Left lung (tissue), 10 donors: ENCODE data around the gene AFG3L2. TPM values are rescaled to one million over a fixed set of nuclear protein-coding genes. Genes with fewer than 3 reads are reported as not detected.
A peak's percentile ranks its signal among the peaks of the same experiment; 100 is the strongest.

Experiments used
- ATAC-seq: fragments of 200-7000 bp; cut with Tn5 transposase; one replicate; pipeline ENCODE4 v1.9.1; 2020; ENCODE audit warnings: moderate library complexity
- DNase-seq, 4 donors: peaks; one replicate each; pipeline ENCODE4 v3.0.0-alpha.2; 2013 to 2020
- H3K27ac ChIP-seq, 2 donors: fragments of 200-600 bp; sonication (generic) in 1 of 2; one replicate each; pipeline versions ENCODE4 v1.5.0 to v1.8.0; 2020 to 2021
- H3K27me3 ChIP-seq, 2 donors: fragments of 200-600 bp; sonication (generic) in 1 of 2; one replicate each; pipeline versions ENCODE4 v1.5.0 to v1.8.0; 2020 to 2021
- H3K36me3 ChIP-seq, 2 donors: fragments of 200-600 bp; sonication (generic) in 1 of 2; one replicate each; pipeline versions ENCODE4 v1.5.0 to v1.8.0; 2020 to 2021
- H3K4me1 ChIP-seq, 2 donors: fragments of 200-600 bp; one replicate each; pipeline ENCODE4 v1.8.0; 2021
- H3K4me3 ChIP-seq, 2 donors: fragments of 200-600 bp; sonication (generic) in 1 of 2; one replicate each; pipeline versions ENCODE4 v1.5.0 to v1.8.0; 2020 to 2021; ENCODE audit warnings: mild to moderate bottlenecking in 1 of 2
- H3K9me3 ChIP-seq, 2 donors: fragments of 200-600 bp; sonication (generic) in 1 of 2; one replicate each; pipeline versions ENCODE4 v1.5.0 to v1.8.0; 2020 to 2021
- CTCF ChIP-seq, 2 donors: fragments of 200-600 bp; sonication (generic) in 1 of 2; IDR thresholded peaks; one replicate each; pipeline versions ENCODE4 v1.5.0 to v1.8.0; 2021; ENCODE audit warnings: antibody characterized with exemption in 2 of 2
- intact Hi-C, 2 donors: fragments of 100-400 bp; cut with DNase I; formaldehyde crosslinking; loops; one replicate each; pipeline versions ENCODE4 v1.11.2 to v1.14.2; 2022
- polyA plus RNA-seq, 6 donors: library from polyadenylated mRNA; unstranded; fragments of 120-200 nt; gene quantifications; one replicate each; pipeline ENCODE4 v1.2.1, GENCODE V29; 2013; ENCODE audit not compliant: insufficient read length in 6 of 6
- total RNA-seq, 2 donors: library from RNA; stranded (reverse); fragmentation: NEBNext Ultra II Directional; extraction: Animal tissue kit (Norgen Biotek cat#: 25700); gene quantifications; one replicate each; pipeline ENCODE4 v1.2.1, GENCODE V29; 2021
- donor health status: DM: no; HTN: yes; CAD: no.
- donor health status: DM: no; HTN: no; CAD: no.

The AFG3L2 gene
- total and polyA plus RNA-seq, 8 donors: 30.3 to 48.4 (median 43.9) TPM

GRCh38 chr18:12318334-12318697 lies 58.7 kb downstream of the AFG3L2 start:
- Histone ChIP-seq H3K4me3 (no peak overlapping the region), H3K27me3 (no peaks in the 10 kb centered on the region), H3K9me3 (no peaks in the 10 kb centered on the region), H3K4me1 (peaks cover 0 to 19% of the 10 kb centered on the region in 2 donors), H3K36me3 (peaks cover 0 to 83% of the 10 kb centered on the region in 2 donors), H3K27ac (no peak overlapping the region)
- intact Hi-C loops: no loop called here
- ATAC-seq (no peak), DNase-seq (no peak)
- no peak for TF ChIP-seq CTCF (IDR thresholded peaks at IDR 0.05)

GRCh38 chr18:12317664-12318333 lies 59.2 kb downstream of the AFG3L2 start:
- Histone ChIP-seq H3K9me3 (no peaks in the 10 kb centered on the region), H3K27me3 (no peaks in the 10 kb centered on the region), H3K4me1 (peaks cover 0 to 19% of the 10 kb centered on the region in 2 donors), H3K4me3 (no peak overlapping the region), H3K27ac (peak overlapping the region in 1 of 2 donors; percentile 18), H3K36me3 (peaks cover 0 to 81% of the 10 kb centered on the region in 2 donors)
- intact Hi-C loops: no loop called here
- ATAC-seq (peak; percentile 69), DNase-seq (peak in 1 of 4 donors; percentile 37)
- no peak for TF ChIP-seq CTCF (IDR thresholded peaks at IDR 0.05)

- H3K27me3 ChIP-seq: no peaks in the 10 kb centered on the region
- no peak for TF ChIP-seq CTCF (IDR thresholded peaks at IDR 0.05)
- H3K36me3 ChIP-seq: peaks cover 0 to 80% of the 10 kb centered on the region in 2 donors
- intact Hi-C loops: no loop called here
- H3K4me3 ChIP-seq: no peak overlapping the region
- no peak overlapping the region for H3K27ac ChIP-seq
- ATAC-seq: no peak
- peaks cover 0 to 13% of the 10 kb centered on the region in 2 donors for H3K9me3 ChIP-seq
- DNase-seq: no peak
- peaks cover 0 to 20% of the 10 kb centered on the region in 2 donors for H3K4me1 ChIP-seq
Observed at GRCh38 chr18:12315911-12316310, 61.1 kb downstream of the AFG3L2 start.

GRCh38 chr18:12315490-12315889 lies 61.5 kb downstream of the AFG3L2 start:
- Histone ChIP-seq H3K4me1 (peaks cover 0 to 24% of the 10 kb centered on the region in 2 donors), H3K4me3 (no peak overlapping the region), H3K27me3 (no peaks in the 10 kb centered on the region), H3K9me3 (peaks cover 0 to 13% of the 10 kb centered on the region in 2 donors), H3K36me3 (peaks cover 0 to 80% of the 10 kb centered on the region in 2 donors), H3K27ac (no peak overlapping the region)
- ATAC-seq (no peak), DNase-seq (no peak)
- intact Hi-C loops: no loop called here
- no peak for TF ChIP-seq CTCF (IDR thresholded peaks at IDR 0.05)

GRCh38 chr18:12314591-12315305 lies 62.3 kb downstream of the AFG3L2 start:
- Histone ChIP-seq H3K36me3 (peaks cover 0 to 80% of the 10 kb centered on the region in 2 donors), H3K27ac (no peak overlapping the region), H3K4me3 (no peak overlapping the region), H3K27me3 (peaks cover 0 to 2% of the 10 kb centered on the region in 2 donors), H3K4me1 (peaks cover 3 to 32% of the 10 kb centered on the region in 2 donors), H3K9me3 (peaks cover 0 to 13% of the 10 kb centered on the region in 2 donors)
- intact Hi-C loops: no loop called here
- no peak for ATAC-seq
- no peak for DNase-seq
- TF ChIP-seq CTCF (IDR thresholded peaks at IDR 0.05): no peak
